Measurements from ENCODE around the gene MIPEP. TPM values are rescaled to one million over a fixed set of nuclear protein-coding genes. Genes with fewer than 3 reads are reported as not detected.

Gene MIPEP
- total RNA-seq, 1 donor from 2014 or later, result 15.7 TPM

- no peak overlapping the region for H3K4me3 Mint-ChIP-seq (ENCODE audit: low read depth)
- peaks cover 2% of the 10 kb centered on the region for H3K9me3 Mint-ChIP-seq (ENCODE audit: low read depth)
- no peak for TF ChIP-seq CTCF (IDR thresholded peaks at IDR 0.05; ENCODE audit: unreplicated experiment)
- no peaks in the 10 kb centered on the region for H3K27me3 Mint-ChIP-seq
- H3K36me3 Mint-ChIP-seq (ENCODE audit: insufficient read depth), result peaks cover 6% of the 10 kb centered on the region
- no peak overlapping the region for H3K27ac Mint-ChIP-seq
- no peaks in the 10 kb centered on the region for H3K4me1 Mint-ChIP-seq (ENCODE audit: low read depth)
- DNase-seq (ENCODE audit: low spot score, unreplicated experiment), result no peak
Measured at GRCh38 chr13:23787464-23787863, 101.7 kb downstream of the MIPEP start.

- Mint-ChIP-seq H3K4me1 (ENCODE audit: low read depth) (no peaks in the 10 kb centered on the region), H3K36me3 (ENCODE audit: insufficient read depth) (peaks cover 6% of the 10 kb centered on the region), H3K9me3 (ENCODE audit: low read depth) (peaks cover 6% of the 10 kb centered on the region), H3K27ac (no peak overlapping the region), H3K27me3 (no peaks in the 10 kb centered on the region), H3K4me3 (ENCODE audit: low read depth) (no peak overlapping the region)
- no peak for DNase-seq (ENCODE audit: low spot score, unreplicated experiment)
- TF ChIP-seq CTCF (IDR thresholded peaks at IDR 0.05; ENCODE audit: unreplicated experiment), result no peak
Measured at GRCh38 chr13:23786607-23787006, 102.6 kb downstream of the MIPEP start.

- peaks cover 20% of the 10 kb centered on the region for H3K9me3 Mint-ChIP-seq (ENCODE audit: low read depth)
- H3K4me1 Mint-ChIP-seq (ENCODE audit: low read depth), result no peaks in the 10 kb centered on the region
- H3K4me3 Mint-ChIP-seq (ENCODE audit: low read depth), result no peak overlapping the region
- DNase-seq (ENCODE audit: low spot score, unreplicated experiment), result no peak
- H3K27me3 Mint-ChIP-seq, result no peaks in the 10 kb centered on the region
- TF ChIP-seq CTCF (IDR thresholded peaks at IDR 0.05; ENCODE audit: unreplicated experiment), result no peak
- peaks cover 19% of the 10 kb centered on the region for H3K36me3 Mint-ChIP-seq (ENCODE audit: insufficient read depth)
- H3K27ac Mint-ChIP-seq, result no peak overlapping the region
Measured at GRCh38 chr13:23778879-23779278, 110.3 kb downstream of the MIPEP start.

GRCh38 chr13:23778002-23778652 is 111.1 kb downstream of the MIPEP start:
- TF ChIP-seq CTCF (IDR thresholded peaks at IDR 0.05; ENCODE audit: unreplicated experiment), result no peak
- no peaks in the 10 kb centered on the region for H3K27me3 Mint-ChIP-seq
- DNase-seq (ENCODE audit: low spot score, unreplicated experiment), result no peak
- H3K4me1 Mint-ChIP-seq (ENCODE audit: low read depth), result no peaks in the 10 kb centered on the region
- H3K36me3 Mint-ChIP-seq (ENCODE audit: insufficient read depth), result peaks cover 14% of the 10 kb centered on the region
- no peak overlapping the region for H3K4me3 Mint-ChIP-seq (ENCODE audit: low read depth)
- peaks cover 20% of the 10 kb centered on the region for H3K9me3 Mint-ChIP-seq (ENCODE audit: low read depth)
- no peak overlapping the region for H3K27ac Mint-ChIP-seq

- Mint-ChIP-seq H3K4me1 (ENCODE audit: low read depth) (no peaks in the 10 kb centered on the region), H3K36me3 (ENCODE audit: insufficient read depth) (peaks cover 14% of the 10 kb centered on the region), H3K4me3 (ENCODE audit: low read depth) (no peak overlapping the region), H3K27me3 (no peaks in the 10 kb centered on the region), H3K9me3 (ENCODE audit: low read depth) (peaks cover 19% of the 10 kb centered on the region), H3K27ac (no peak overlapping the region)
- DNase-seq (ENCODE audit: low spot score, unreplicated experiment), result no peak
- TF ChIP-seq CTCF (IDR thresholded peaks at IDR 0.05; ENCODE audit: unreplicated experiment), result no peak
Measured at GRCh38 chr13:23777575-23777870, 111.7 kb downstream of the MIPEP start.

Data from progenitor cell of endocrine pancreas (in vitro differentiated cells).